Retinal pigment epithelial cell (primary cell): ENCODE results near the gene CD81.
"Not testable (repeated sequence)": the region's sequence is repeated elsewhere in the genome, so short reads cannot be mapped to it uniquely, and the experiment has no call there.

ENCODE experiments used
- DNase-seq: peaks from one replicate; pipeline ENCODE4 v3.0.0-alpha.2; 2010; ENCODE audit warnings: low read depth
- H3K4me3 ChIP-seq: 2 replicates; pipeline ENCODE4 v1.5.1; 2011; ENCODE audit warnings: mild to moderate bottlenecking, low read length, control low read depth, moderate library complexity
- CTCF ChIP-seq: conservative IDR thresholded peaks from 2 replicates; pipeline ENCODE4 v1.5.1; 2011; ENCODE audit warnings: low read depth, low read length, control low read depth, inconsistent platforms

Gene CD81

GRCh38 chr11:2359557-2359956 is 17.6 kb upstream of the CD81 start:
- no peak overlapping the region for H3K4me3 ChIP-seq
- DNase-seq = no peak
- no peak for TF ChIP-seq CTCF

GRCh38 chr11:2360081-2360642 is 16.9 kb upstream of the CD81 start:
- H3K4me3 ChIP-seq = no peak overlapping the region
- TF ChIP-seq CTCF = no peak
- no peak for DNase-seq

GRCh38 chr11:2361565-2361964 is 15.5 kb upstream of the CD81 start:
- H3K4me3 ChIP-seq = no peak overlapping the region
- no peak for TF ChIP-seq CTCF
- no peak for DNase-seq

GRCh38 chr11:2362414-2362813 is 14.7 kb upstream of the CD81 start:
- TF ChIP-seq CTCF = no peak
- H3K4me3 ChIP-seq = no peak overlapping the region
- DNase-seq = no peak

- TF ChIP-seq CTCF = no peak
- no peak for DNase-seq
- no peak overlapping the region for H3K4me3 ChIP-seq
These were observed 14.0 kb upstream of the CD81 start for GRCh38 chr11:2363130-2363529.

GRCh38 chr11:2363577-2364370 is 13.3 kb upstream of the CD81 start:
- no peak for DNase-seq
- no peak overlapping the region for H3K4me3 ChIP-seq
- no peak for TF ChIP-seq CTCF

- not testable (repeated sequence) for DNase-seq, H3K4me3 ChIP-seq
These were observed 12.7 kb upstream of the CD81 start for GRCh38 chr11:2364386-2364785.
